Measurements from ENCODE around the gene P2RX3.

- no peak for TF ChIP-seq CTCF (IDR thresholded peaks at IDR 0.05; ENCODE audit: low read length)
- TF ChIP-seq EZH2 (IDR thresholded peaks at IDR 0.05; ENCODE audit: borderline replicate concordance, low read length): no peak
These were observed 69.9 kb downstream of the P2RX3 start for GRCh38 chr11:57407941-57408475.
